ENCODE results near the gene SEMA3A.
"Not testable (repeated sequence)": the region's sequence is repeated elsewhere in the genome, so short reads cannot be mapped to it uniquely, and the experiment has no call there.

Gene SEMA3A

DNA sequence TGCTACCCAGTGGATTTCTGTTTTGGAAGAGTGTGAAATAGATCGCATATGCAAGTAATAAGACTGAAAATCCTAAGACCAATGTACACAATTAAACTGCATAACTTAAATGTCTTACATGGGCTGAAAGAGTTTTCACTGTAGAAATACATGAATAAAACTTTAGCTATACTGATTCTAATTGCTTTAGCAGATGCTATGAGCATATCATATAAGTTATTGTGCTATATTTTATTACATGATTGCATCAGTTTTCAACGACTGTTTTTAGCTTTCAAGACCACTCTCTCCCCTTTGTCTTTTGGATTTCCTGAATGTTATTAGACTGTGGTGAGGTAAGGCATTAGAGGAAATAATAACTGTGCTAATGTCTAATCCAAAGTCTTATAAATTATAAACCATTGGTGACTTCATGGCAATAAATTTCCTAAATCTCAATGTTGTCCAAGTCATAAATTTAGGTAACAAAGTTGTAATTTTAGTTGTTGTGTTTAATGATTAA is 124.5 kb downstream of the SEMA3A start:
- in situ Hi-C loops (cut with MboI; ENCODE audit: low sequenced_read_pairs): no loop called here

DNA sequence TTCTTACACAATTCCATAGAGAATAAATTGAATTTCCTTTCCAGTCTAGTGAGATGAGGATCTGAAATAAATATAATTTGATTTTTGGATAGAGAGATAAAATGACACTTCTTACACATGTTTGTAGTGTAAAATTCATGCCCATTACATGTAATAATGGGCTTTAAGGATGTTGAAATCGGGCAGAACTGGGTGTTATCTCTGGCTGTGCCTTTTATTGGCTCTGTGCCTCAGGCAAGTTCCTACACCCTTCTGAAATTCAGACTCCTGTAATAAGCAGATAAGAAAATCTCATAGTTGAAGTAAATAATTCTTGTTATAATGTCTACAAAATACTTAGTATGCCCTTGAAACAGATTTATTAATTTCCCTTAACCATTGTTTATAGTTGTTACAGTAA is 125.6 kb downstream of the SEMA3A start:
- in situ Hi-C loops (cut with MboI; ENCODE audit: low sequenced_read_pairs): no loop called here

GRCh38 chr7:84062489-84062901 is 132.1 kb downstream of the SEMA3A start:
- in situ Hi-C loops (cut with MboI; ENCODE audit: low sequenced_read_pairs): not testable (repeated sequence)

GRCh38 chr7:84060760-84061261 is 133.8 kb downstream of the SEMA3A start:
- in situ Hi-C loops (cut with MboI; ENCODE audit: low sequenced_read_pairs): no loop called here

DNA sequence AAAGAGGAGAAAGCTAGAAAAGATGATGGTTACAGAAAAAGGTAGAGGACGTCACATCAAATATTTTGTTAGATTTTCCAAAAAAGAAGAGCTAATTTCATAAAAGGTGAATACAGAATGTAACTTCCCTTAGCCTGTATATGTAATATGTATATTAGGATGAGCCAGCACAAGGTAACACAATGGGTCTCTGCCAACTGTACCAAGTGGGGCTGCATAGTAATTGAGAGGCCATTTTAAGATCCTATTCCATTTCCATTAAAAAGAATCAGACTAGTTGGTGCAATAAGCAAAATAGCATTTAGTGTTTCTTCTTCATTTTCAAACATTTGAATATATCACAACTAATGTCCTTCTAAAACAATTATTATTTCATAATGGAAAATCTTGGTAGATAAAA is 134.6 kb downstream of the SEMA3A start:
- in situ Hi-C loops (cut with MboI; ENCODE audit: low sequenced_read_pairs): no loop called here

- in situ Hi-C loops (cut with MboI; ENCODE audit: low sequenced_read_pairs): no loop called here
Observed at GRCh38 chr7:84058311-84059076, 136.1 kb downstream of the SEMA3A start.

- in situ Hi-C loops (cut with MboI; ENCODE audit: low sequenced_read_pairs): no loop called here
Observed at GRCh38 chr7:84057576-84057975, 137.0 kb downstream of the SEMA3A start.

DNA sequence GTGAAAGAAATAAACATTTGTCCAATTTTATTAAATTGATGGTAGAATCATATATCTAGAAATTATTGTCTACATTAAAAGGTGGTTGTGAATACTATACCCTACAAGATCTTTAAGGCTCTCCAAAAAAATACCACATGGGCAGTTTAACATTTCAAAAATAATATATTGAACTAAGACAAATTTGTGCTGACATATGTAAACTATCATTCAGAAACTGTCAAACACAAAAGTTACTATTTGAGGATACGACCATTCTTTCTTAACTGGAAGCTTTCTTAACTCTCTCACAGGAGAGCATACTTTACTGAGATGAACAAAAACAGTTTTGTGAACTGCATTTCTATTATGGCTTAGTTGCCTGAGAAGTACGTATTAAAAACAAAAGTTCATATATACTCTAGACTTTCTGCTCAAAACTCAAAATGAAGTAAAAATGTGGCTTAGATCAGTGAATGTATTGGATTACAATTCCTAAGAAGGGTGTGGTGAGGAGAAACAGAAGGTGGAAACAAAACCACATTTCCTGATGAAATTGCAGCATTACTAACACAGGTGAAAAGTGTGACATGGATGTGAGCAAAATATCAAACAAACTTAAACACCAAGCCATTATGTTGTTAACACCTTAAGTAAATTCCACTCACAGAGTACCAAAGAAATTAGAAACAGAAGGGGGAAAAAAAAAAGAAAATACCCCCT is 138.5 kb downstream of the SEMA3A start:
- in situ Hi-C loops (cut with MboI; ENCODE audit: low sequenced_read_pairs): no loop called here

DNA sequence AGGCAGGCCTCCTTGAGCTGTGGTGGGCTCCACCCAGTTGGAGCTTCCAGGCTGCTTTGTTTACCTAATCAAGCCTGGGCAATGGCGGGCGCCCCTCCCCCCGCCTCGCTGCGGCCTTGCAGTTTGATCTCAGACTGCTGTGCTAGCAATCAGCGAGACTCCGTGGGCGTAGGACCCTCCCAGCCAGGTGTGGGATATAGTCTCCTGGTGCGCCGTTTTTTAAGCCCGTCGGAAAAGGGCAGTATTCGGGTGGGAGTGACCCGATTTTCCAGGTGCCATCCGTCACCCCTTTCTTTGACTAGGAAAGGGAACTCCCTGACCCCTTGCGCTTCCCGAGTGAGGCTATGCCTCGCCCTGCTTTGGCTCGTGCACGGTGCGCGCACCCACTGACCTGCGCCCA is 139.4 kb downstream of the SEMA3A start:
- in situ Hi-C loops (cut with MboI; ENCODE audit: low sequenced_read_pairs): not testable (repeated sequence)

- in situ Hi-C loops (cut with MboI; ENCODE audit: low sequenced_read_pairs): no loop called here
Observed at GRCh38 chr7:84049071-84049836, 145.3 kb downstream of the SEMA3A start.

- in situ Hi-C loops (cut with MboI; ENCODE audit: low sequenced_read_pairs): no loop called here
Observed at GRCh38 chr7:84047085-84047484, 147.5 kb downstream of the SEMA3A start.

DNA sequence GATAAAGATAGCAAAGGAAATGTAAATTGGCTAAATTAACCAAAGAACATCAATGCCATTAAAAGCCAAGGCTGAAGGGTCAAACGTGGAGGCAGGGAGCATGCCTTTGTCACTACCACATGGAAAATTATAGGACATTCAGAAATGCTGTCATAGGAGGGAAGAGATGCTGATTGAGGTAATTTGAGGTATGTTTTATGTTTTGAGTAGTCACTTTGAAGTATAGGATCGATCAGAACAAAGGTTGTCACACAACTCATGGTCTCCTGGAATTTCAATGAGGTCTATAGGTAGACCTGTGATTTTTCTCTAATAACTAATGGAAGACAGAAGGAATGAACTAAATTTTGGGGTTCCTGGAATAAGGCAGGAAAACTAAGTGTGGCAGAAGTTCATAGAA is 149.8 kb downstream of the SEMA3A start:
- in situ Hi-C loops (cut with MboI; ENCODE audit: low sequenced_read_pairs): no loop called here

DNA sequence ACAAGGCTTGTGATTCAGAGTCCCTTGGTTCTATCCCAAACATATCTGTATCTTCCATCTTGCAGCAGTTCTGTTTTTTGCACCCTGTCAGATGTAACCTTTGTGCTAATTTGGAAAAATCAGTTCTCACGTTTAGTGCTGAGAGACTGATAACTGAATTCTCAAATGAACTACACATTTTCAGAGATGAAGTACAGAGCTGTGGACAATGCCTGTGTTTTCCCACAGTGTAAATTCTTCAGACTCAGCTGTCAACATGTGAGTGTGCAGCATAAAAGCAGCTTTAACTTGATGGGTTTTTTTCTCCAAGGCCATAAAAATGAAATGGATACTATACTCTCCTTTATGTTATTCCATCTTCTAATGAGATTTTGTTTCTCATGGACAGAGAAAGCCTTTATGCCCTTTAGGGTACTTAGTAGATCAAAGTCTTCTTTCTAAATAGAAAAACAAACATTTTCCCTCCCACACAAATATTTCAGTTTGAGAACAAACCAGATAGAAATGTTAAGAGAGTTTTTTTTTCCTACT is 150.9 kb downstream of the SEMA3A start:
- in situ Hi-C loops (cut with MboI; ENCODE audit: low sequenced_read_pairs): no loop called here

DNA sequence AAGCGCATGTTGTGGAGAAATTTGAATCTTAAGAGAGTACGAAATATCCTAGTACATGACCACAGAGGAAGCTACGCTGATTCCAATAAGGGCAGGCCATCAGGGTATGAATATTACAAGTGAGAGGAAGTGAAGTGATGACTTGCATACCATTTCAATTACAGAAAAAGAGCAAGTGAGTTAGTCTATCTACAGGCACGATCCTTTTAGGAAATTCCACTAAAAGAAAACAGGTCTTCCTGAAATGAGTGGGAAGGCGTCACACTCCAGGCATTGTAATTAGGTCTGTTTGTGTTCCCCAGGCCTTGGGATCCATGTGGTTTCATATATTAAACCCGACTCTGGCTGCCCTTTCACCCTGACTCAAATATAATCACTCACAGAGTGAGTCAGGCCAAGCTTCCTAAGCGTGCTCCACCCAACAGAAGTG is 152.5 kb downstream of the SEMA3A start:
- in situ Hi-C loops (cut with MboI; ENCODE audit: low sequenced_read_pairs): no loop called here

DNA sequence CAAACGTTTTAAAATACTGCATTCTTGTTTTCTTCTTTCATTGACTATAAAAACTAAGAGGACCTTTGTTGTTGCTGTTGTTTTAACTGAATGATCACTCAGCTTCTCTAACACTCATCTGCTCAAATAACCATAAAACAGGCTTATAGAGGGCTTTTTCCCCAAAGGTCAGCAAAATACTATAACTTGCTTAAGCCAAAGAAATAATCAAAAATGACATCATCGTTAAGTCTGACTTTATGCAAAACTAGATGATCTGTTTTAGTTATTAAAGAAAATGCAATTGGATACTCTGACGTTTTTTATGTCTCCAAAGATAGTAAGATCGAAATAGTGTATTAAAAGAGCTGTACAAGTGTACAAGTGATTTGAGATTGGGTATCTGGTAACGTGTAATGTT is 152.9 kb downstream of the SEMA3A start:
- in situ Hi-C loops (cut with MboI; ENCODE audit: low sequenced_read_pairs): no loop called here

DNA sequence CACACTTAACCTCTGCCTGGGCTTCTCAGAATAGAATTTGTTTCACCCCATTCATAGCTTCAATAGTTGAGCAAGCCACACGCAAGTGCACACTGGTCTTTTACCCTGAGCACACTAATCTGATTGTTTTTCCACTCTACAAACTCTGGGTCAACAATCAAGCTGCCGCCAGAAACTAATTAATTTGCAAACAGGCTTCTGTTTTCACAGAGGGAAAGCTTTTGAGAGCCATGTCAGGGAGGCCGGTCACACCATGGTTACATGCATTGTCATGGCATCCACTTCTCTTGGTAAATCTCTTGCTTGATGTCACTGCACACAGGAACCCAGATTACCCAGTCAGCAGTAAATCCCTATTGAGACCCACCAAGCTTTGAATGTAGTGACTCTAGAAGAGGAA is 154.2 kb downstream of the SEMA3A start:
- in situ Hi-C loops (cut with MboI; ENCODE audit: low sequenced_read_pairs): no loop called here

DNA sequence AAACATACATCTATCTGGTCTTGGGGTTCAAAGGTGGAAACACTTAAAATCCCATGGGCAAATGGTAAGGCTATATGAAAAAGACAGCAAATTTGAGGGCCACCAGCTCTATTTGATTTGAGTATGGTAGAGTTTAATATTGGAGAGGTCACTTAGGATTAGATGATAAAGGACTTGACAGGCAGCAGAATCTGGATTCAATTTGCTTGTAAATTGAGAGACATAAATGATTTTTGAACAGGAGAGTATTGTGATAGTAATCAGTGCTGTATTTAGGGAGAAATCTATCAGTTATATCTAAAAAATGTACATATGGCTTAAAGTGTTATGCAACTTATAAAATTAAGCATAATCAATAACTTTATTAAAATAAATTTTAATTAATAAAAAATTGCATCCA is 155.2 kb downstream of the SEMA3A start:
- in situ Hi-C loops (cut with MboI; ENCODE audit: low sequenced_read_pairs): no loop called here

GRCh38 chr7:84027678-84028077 is 166.9 kb downstream of the SEMA3A start:
- in situ Hi-C loops (cut with MboI; ENCODE audit: low sequenced_read_pairs): no loop called here

DNA sequence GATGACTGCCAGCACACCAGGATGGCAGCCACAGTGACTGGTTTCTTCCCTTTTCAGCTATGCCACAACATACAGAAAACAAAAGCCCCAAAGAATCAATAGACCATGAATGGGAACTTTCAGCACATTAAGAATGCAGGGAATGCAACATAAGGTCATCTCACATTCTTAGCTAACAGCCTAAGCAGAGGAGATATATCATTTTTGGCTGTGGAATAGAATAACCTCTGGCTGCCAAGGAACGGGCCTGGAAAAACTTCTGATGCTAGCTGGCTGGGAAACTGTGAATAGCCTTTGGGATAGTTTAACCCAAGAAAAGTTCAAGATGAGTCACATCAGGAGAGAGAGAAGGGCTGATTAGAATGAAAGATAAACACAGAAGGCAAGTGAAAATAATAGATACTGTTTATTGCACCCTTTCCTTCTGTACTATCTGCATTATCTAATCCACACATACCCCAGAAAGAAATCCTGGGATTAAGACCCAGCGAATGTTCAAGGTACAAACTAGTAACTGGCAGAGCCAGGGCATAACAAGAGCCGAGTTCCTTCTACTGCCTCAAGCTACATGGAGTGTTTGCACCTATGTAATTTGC is 169.2 kb downstream of the SEMA3A start:
- in situ Hi-C loops (cut with MboI; ENCODE audit: low sequenced_read_pairs): no loop called here

- in situ Hi-C loops (cut with MboI; ENCODE audit: low sequenced_read_pairs): no loop called here
Observed at GRCh38 chr7:84022684-84023308, 171.8 kb downstream of the SEMA3A start.

Measured in HL-60/S4 (cell line).